Activated naive CD4-positive, alpha-beta T cell treated with Interleukin-2 at 50 U/mL for 16 hours (primary cell): ENCODE measurements around the gene BIN1.

ENCODE experiments used
- DNase-seq: peaks from one replicate; pipeline ENCODE4 v3.0.0-alpha.2; 2020

Gene BIN1

GRCh38 chr2:127106991-127107621 lies at the start of gene BIN1:
Gene BIN1, minus strand, starts transcription at chr2:127107154. Its CDS starts 211 bp downstream, at chr2:127106943.
- DNase-seq: peak; percentile 82

GRCh38 chr2:127155947-127156346 lies 49.0 kb upstream of the BIN1 start:
- no peak for DNase-seq

- no peak for DNase-seq
Measured at GRCh38 chr2:127155028-127155581, 48.2 kb upstream of the BIN1 start.

GRCh38 chr2:127154396-127154795 lies 47.4 kb upstream of the BIN1 start:
- no peak for DNase-seq

GRCh38 chr2:127153691-127154158 lies 46.8 kb upstream of the BIN1 start:
- no peak for DNase-seq

GRCh38 chr2:127150996-127151395 lies 44.0 kb upstream of the BIN1 start:
- DNase-seq: no peak

- no peak for DNase-seq
Measured at GRCh38 chr2:127149384-127149783, 42.4 kb upstream of the BIN1 start.

GRCh38 chr2:127146820-127147502 lies 40.0 kb upstream of the BIN1 start:
- no peak for DNase-seq

GRCh38 chr2:127146071-127146725 lies 39.2 kb upstream of the BIN1 start:
- DNase-seq: no peak

- DNase-seq: no peak
Measured at GRCh38 chr2:127145280-127145895, 38.4 kb upstream of the BIN1 start.

GRCh38 chr2:127143841-127144782 lies 37.2 kb upstream of the BIN1 start:
- DNase-seq: no peak

- DNase-seq: no peak
Measured at GRCh38 chr2:127142663-127143630, 36.0 kb upstream of the BIN1 start.

GRCh38 chr2:127140538-127140937 lies 33.6 kb upstream of the BIN1 start:
- no peak for DNase-seq

- DNase-seq: no peak
Measured at GRCh38 chr2:127139766-127140165, 32.8 kb upstream of the BIN1 start.

- no peak for DNase-seq
Measured at GRCh38 chr2:127138281-127138680, 31.3 kb upstream of the BIN1 start.

GRCh38 chr2:127137741-127138140 lies 30.8 kb upstream of the BIN1 start:
- no peak for DNase-seq

- DNase-seq: no peak
Measured at GRCh38 chr2:127137225-127137624, 30.3 kb upstream of the BIN1 start.

- no peak for DNase-seq
Measured at GRCh38 chr2:127134833-127135830, 28.2 kb upstream of the BIN1 start.

GRCh38 chr2:127134235-127134634 lies 27.3 kb upstream of the BIN1 start:
- DNase-seq: no peak

- no peak for DNase-seq
Measured at GRCh38 chr2:127133793-127134192, 26.8 kb upstream of the BIN1 start.
